Esophagus muscularis mucosa (tissue), 4 donors: Measurements from ENCODE around the gene HCRT. TPM values are rescaled to one million over a fixed set of nuclear protein-coding genes. Genes with fewer than 3 reads are reported as not detected.
"Not testable (repeated sequence)": the region's sequence is repeated elsewhere in the genome, so short reads cannot be mapped to it uniquely, and the experiment has no call there.

ENCODE experiments used
- DNase-seq: peaks from one replicate; pipeline ENCODE4 v3.0.0-alpha.2; 2017; ENCODE audit errors: extremely low spot score
- H3K27ac ChIP-seq, 4 donors: fragments of 200-600 bp; sonication (generic); replicated peaks in 1 of 4; 1 replicate in 3 of 4; 2 replicates in 1 of 4; pipeline ENCODE4 v1.5.1; 2016 to 2019; ENCODE audit warnings: mild to moderate bottlenecking in 1 of 4
- H3K27me3 ChIP-seq, 4 donors: fragments of 200-600 bp; sonication (generic); one replicate each; pipeline versions ENCODE4 v1.5.1 to v1.6.0; 2016 to 2019
- H3K36me3 ChIP-seq, 4 donors: fragments of 200-600 bp; sonication (generic); one replicate each; pipeline ENCODE4 v1.5.1; 2016 to 2019
- H3K4me1 ChIP-seq, 4 donors: fragments of 200-600 bp; sonication (generic); one replicate each; pipeline ENCODE4 v1.5.1; 2016 to 2019
- H3K4me3 ChIP-seq, 4 donors: fragments of 200-600 bp; sonication (generic); 1 replicate in 2 of 4; 2 replicates in 2 of 4; pipeline ENCODE4 v1.5.1; 2016 to 2019; ENCODE audit warnings: mild to moderate bottlenecking in 4 of 4, moderate library complexity in 1 of 4
- H3K9me3 ChIP-seq, 4 donors: fragments of 200-600 bp; sonication (generic); 1 replicate in 3 of 4; 2 replicates in 1 of 4; pipeline ENCODE4 v1.5.1; 2016 to 2019
- EP300 ChIP-seq: sonication (generic); formaldehyde crosslinking; IDR thresholded peaks from one replicate; pipeline ENCODE4 v1.6.1; 2017; ENCODE audit warnings: antibody characterized with exemption
- POLR2A ChIP-seq: fragments of 450-650 bp; IDR thresholded peaks from one replicate; pipeline ENCODE4 v1.6.1; 2017; ENCODE audit warnings: antibody characterized with exemption, moderate library complexity, mild to moderate bottlenecking, low read depth
- POLR2AphosphoS5 ChIP-seq, 2 donors: sonication (generic); formaldehyde crosslinking; IDR thresholded peaks; one replicate each; pipeline ENCODE4 v1.6.1; 2017; ENCODE audit warnings: antibody characterized with exemption in 2 of 2
- WGBS: methylation state at CpG from one replicate; pipeline ENCODE4 v1.1.5; 2018; 5-methylcytosine and 5-hydroxymethylcytosine counted together
- intact Hi-C: fragments of 100-400 bp; cut with DNase I; formaldehyde crosslinking; loops from one replicate; pipeline ENCODE4 v1.15.1; 2023
- total RNA-seq, 4 donors: library from RNA; depleted of rRNA; stranded (reverse); fragments of >200 nt; gene quantifications; one replicate each; pipeline versions ENCODE4 v1.1.0 to v1.2.1, GENCODE V29; 2016
- TF ChIP-seq, protein P1 (sequence below), 3 experiments: fragments of 200-600 bp in 2 of 3; fragments of 450-650 bp in 1 of 3; sonication (generic) in 2 of 3; IDR thresholded peaks; one replicate each; pipeline ENCODE4 v1.5.1; 2017 to 2019; ENCODE audit warnings: antibody characterized with exemption in 3 of 3, mild to moderate bottlenecking in 2 of 3, moderate library complexity in 1 of 3

HCRT gene
- total RNA-seq, 4 donors from 2014 or later = not detected

DNA sequence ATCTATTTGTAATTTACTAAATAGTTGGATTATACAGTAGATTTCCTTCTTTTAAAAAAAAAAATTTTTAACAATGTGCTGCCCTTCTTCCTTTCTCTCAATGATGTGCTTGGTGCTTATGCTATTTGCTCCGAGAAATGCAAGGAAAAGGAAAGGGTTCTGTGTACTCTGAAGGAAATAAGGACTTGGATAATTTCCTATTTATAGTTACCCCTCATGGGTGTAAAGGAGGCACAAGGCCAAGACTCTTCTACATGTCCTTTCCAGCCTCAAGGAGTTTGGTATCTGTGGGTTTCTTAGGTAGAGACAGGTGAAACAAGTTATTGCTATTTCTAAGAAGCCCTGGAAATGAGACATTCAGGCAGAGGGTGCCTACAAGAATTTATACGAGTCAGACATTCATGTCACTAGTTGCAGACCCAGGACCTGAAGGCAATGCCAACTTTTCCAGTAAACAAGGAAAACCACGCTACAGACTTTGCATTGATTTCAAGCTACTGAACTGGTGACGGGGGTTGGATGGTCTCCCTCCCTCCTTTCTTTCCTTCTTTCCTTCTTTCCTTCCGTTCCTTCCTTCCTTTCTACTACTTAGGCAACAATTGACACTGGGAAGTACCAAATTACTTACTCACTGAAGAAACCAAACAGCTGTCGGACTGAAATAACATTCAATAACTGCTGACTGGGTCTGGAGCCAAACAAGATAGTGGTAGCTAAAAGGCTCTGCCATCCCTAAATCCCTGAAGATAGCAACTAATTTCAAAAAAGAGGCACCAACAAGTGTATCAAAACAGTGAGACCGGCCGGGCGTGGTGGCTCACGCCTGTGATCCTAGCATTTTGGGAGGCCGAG lies 42.8 kb upstream of the HCRT start:
- no peak overlapping the region for H3K4me3 ChIP-seq
- intact Hi-C loops = no loop called here
- peaks cover 18 to 21% (median 19%) of the 10 kb centered on the region in 4 donors for H3K4me1 ChIP-seq
- 63% methylated on average over 11 of the region's 11 CpGs for WGBS
- TF ChIP-seq POLR2AphosphoS5 (IDR thresholded peaks at IDR 0.05) (no peak), POLR2A (no peak), EP300 (no peak)
- TF ChIP-seq, protein P1, sequence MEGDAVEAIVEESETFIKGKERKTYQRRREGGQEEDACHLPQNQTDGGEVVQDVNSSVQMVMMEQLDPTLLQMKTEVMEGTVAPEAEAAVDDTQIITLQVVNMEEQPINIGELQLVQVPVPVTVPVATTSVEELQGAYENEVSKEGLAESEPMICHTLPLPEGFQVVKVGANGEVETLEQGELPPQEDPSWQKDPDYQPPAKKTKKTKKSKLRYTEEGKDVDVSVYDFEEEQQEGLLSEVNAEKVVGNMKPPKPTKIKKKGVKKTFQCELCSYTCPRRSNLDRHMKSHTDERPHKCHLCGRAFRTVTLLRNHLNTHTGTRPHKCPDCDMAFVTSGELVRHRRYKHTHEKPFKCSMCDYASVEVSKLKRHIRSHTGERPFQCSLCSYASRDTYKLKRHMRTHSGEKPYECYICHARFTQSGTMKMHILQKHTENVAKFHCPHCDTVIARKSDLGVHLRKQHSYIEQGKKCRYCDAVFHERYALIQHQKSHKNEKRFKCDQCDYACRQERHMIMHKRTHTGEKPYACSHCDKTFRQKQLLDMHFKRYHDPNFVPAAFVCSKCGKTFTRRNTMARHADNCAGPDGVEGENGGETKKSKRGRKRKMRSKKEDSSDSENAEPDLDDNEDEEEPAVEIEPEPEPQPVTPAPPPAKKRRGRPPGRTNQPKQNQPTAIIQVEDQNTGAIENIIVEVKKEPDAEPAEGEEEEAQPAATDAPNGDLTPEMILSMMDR (IDR thresholded peaks at IDR 0.05) = no peak
- no peaks in the 10 kb centered on the region for H3K27me3 ChIP-seq
- H3K36me3 ChIP-seq = peaks cover 11 to 54% (median 30%) of the 10 kb centered on the region in 4 donors
- H3K9me3 ChIP-seq = no peaks in the 10 kb centered on the region
- DNase-seq = no peak
- peak overlapping the region in 3 of 4 donors; percentile 9 to 38 (median 14) for H3K27ac ChIP-seq

DNA sequence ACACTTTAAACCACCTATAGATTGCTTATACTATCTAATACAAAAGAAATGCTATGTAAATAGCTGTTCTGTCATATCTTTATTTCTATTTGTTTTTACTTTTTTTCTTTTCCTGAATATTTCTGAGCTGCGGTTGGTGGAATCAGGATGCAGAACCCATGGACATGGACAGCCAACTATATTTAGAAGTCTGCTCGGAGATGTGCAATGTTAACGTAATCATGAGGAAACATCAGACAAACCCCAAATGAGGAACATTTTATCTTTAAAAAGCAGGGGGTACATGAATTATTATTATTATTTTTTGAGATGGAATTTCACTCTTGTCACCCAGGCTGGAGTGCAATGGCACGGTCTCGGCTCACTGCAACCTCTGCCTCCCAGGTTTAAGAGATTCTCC lies 40.4 kb upstream of the HCRT start:
- DNase-seq = no peak
- Histone ChIP-seq H3K36me3 (peaks cover 29 to 77% (median 53%) of the 10 kb centered on the region in 4 donors), H3K27me3 (no peaks in the 10 kb centered on the region), H3K4me3 (no peak overlapping the region), H3K4me1 (peaks cover 18 to 20% (median 18%) of the 10 kb centered on the region in 4 donors), H3K27ac (no peak overlapping the region), H3K9me3 (no peaks in the 10 kb centered on the region)
- 73% methylated on average over 5 of the region's 5 CpGs for WGBS
- intact Hi-C loops = no loop called here
- no peak for TF ChIP-seq POLR2A

DNA sequence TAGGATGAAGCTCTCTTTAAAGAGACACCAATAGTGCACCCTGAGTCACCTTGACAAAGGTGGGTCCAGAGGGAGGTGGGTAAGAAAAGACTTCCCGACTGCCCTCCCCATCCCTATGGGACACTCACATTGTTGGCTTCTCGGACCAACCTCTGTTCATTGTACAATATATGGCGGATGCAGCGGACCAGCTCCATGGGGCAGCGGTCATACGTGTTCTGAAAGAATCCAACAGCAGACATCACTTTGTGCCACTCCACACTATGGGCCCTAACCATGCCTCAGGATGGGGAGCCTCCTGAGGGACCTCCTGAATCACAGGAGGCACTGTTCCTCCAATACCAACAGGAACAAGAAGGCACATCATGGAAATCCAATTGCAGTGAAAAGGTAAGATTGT lies 39.4 kb upstream of the HCRT start:
- WGBS = 93% methylated on average over 6 of the region's 6 CpGs

DNA sequence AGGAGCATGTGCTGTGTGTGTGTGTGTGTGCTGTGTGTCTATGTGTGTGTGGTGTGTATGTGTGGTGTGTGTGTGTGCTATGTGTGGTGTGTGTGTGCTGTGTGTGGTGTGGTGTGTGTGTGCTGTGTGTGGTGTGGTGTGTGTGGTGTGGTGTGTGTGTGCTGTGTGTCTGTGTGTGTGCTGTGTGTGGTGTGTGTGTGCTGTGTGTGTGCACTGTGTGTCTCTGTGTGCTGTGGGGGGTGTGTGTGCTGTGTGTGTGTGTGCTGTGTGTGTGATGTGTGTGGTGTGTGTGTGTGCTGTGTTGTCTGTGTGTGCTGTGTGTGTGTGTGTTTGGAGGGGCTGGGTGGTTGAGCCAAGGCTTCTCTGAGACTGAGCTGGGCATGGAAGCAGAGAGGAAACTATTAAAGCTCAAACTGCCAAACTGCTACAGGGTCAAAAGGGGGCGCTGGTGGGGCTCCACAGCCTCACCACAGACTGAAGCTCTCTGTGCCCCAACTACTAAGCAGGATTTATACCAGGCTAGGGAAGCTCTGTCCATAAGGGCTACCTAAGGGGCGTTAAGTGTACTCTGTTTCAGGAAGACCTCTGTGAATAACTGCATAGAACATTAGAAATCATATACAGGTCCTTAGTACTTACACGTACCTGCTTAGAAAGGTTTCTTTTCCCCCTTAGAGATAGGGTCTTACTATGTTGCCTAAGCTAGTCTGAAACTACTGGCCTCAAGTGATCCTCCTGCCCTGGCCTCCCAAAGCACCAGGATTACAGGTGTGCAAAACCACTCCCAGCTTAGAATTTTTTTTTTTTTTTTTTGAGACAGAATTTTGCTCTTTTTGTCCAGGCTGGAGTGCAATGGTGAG lies 36.9 kb upstream of the HCRT start:
- Histone ChIP-seq H3K27ac (no peak overlapping the region), H3K36me3 (peaks cover 43 to 93% (median 77%) of the 10 kb centered on the region in 4 donors), H3K4me1 (peaks cover 0 to 3% (median under 1%) of the 10 kb centered on the region in 4 donors), H3K27me3 (no peaks in the 10 kb centered on the region), H3K4me3 (no peak overlapping the region), H3K9me3 (no peaks in the 10 kb centered on the region)
- intact Hi-C loops = no loop called here
- TF ChIP-seq, protein P1 (IDR thresholded peaks at IDR 0.05) = peak; percentile 28 to 59 (median 43)
- no peak for TF ChIP-seq POLR2AphosphoS5 (IDR thresholded peaks at IDR 0.05)
- no peak for DNase-seq
- 53% methylated on average over 3 of the region's 3 CpGs for WGBS

More for the DNA sequence above, 39.4 kb upstream of the HCRT start:
- intact Hi-C loops = no loop called here
- Histone ChIP-seq H3K4me1 (peaks cover 18 to 20% (median 18%) of the 10 kb centered on the region in 4 donors), H3K4me3 (no peak overlapping the region), H3K27ac (no peak overlapping the region), H3K9me3 (no peaks in the 10 kb centered on the region), H3K27me3 (no peaks in the 10 kb centered on the region), H3K36me3 (peaks cover 29 to 87% (median 61%) of the 10 kb centered on the region in 4 donors)
- no peak for DNase-seq
- no peak for TF ChIP-seq EP300
- TF ChIP-seq POLR2A = no peak
- no peak for TF ChIP-seq POLR2AphosphoS5 (IDR thresholded peaks at IDR 0.05)
- TF ChIP-seq, protein P1 (IDR thresholded peaks at IDR 0.05) = no peak

DNA sequence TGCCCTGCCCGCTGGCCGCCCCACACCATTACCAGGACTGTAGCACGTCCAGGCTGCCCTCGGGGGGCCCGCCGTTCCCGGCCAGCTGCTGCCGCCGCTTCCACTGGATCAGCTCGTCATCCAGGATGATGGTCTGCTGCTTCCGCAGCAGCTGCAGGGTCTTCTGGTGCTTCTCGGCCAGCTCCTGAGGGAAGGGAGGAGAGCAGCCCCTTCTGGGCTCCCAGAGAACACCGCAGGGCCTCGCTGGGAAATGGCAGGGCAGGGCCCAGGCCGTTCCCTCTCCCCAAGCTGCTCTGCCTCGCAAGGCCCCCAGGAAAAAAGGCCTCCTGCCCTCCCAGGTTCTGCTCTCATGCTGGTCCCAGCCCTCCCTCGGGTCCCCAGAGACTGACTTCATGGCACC lies 34.0 kb upstream of the HCRT start:
- DNase-seq, H3K4me3 ChIP-seq, H3K4me1 ChIP-seq, H3K27me3 ChIP-seq, H3K27ac ChIP-seq, H3K9me3 ChIP-seq, intact Hi-C loops: not testable (repeated sequence)
- peaks cover 64 to 95% (median 93%) of the 10 kb centered on the region in 4 donors for H3K36me3 ChIP-seq
- WGBS = no CpG with 5 or more reads among the region's 17 CpGs
